Left lung (tissue), 14 donors: ENCODE measurements around the gene PREPL. TPM values are rescaled to one million over a fixed set of nuclear protein-coding genes. Genes with fewer than 3 reads are reported as not detected.
A peak's percentile ranks its signal among the peaks of the same experiment; 100 is the strongest.

Experiments
- ATAC-seq: fragments of 200-7000 bp; cut with Tn5 transposase; one replicate; pipeline ENCODE4 v1.9.1; 2020; ENCODE audit warnings: moderate library complexity
- DNase-seq, 4 donors: peaks; one replicate each; pipeline ENCODE4 v3.0.0-alpha.2; 2013 to 2020
- H3K27ac ChIP-seq, 2 donors: fragments of 200-600 bp; sonication (generic) in 1 of 2; one replicate each; pipeline versions ENCODE4 v1.5.0 to v1.8.0; 2020 to 2021
- H3K27me3 ChIP-seq, 2 donors: fragments of 200-600 bp; sonication (generic) in 1 of 2; one replicate each; pipeline versions ENCODE4 v1.5.0 to v1.8.0; 2020 to 2021
- H3K36me3 ChIP-seq, 2 donors: fragments of 200-600 bp; sonication (generic) in 1 of 2; one replicate each; pipeline versions ENCODE4 v1.5.0 to v1.8.0; 2020 to 2021
- H3K4me1 ChIP-seq, 2 donors: fragments of 200-600 bp; one replicate each; pipeline ENCODE4 v1.8.0; 2021
- H3K4me3 ChIP-seq, 2 donors: fragments of 200-600 bp; sonication (generic) in 1 of 2; one replicate each; pipeline versions ENCODE4 v1.5.0 to v1.8.0; 2020 to 2021; ENCODE audit warnings: mild to moderate bottlenecking in 1 of 2
- H3K9me3 ChIP-seq, 2 donors: fragments of 200-600 bp; sonication (generic) in 1 of 2; one replicate each; pipeline versions ENCODE4 v1.5.0 to v1.8.0; 2020 to 2021
- intact Hi-C, 2 donors: fragments of 100-400 bp; cut with DNase I; formaldehyde crosslinking; loops; one replicate each; pipeline versions ENCODE4 v1.11.2 to v1.14.2; 2022
- long read RNA-seq, 12 donors: library from polyadenylated mRNA in 2 of 12; unstranded in 2 of 12; transcript quantifications; one replicate each; pipeline ENCODE4 v2.0.0 and lab custom pipeline, GENCODE V29; 2019 to 2026
- polyA plus RNA-seq, 6 donors: library from polyadenylated mRNA; unstranded; fragments of 120-200 nt; gene quantifications; one replicate each; pipeline ENCODE4 v1.2.1, GENCODE V29; 2013; ENCODE audit not compliant: insufficient read length in 6 of 6
- total RNA-seq, 2 donors: library from RNA; stranded (reverse); fragmentation: NEBNext Ultra II Directional; extraction: Animal tissue kit (Norgen Biotek cat#: 25700); gene quantifications; one replicate each; pipeline ENCODE4 v1.2.1, GENCODE V29; 2021
- TF ChIP-seq, protein P1 (sequence below), 2 donors: fragments of 200-600 bp; sonication (generic) in 1 of 2; IDR thresholded peaks; one replicate each; pipeline versions ENCODE4 v1.5.0 to v1.8.0; 2021; ENCODE audit warnings: antibody characterized with exemption in 2 of 2
- donor health status: DM: no; HTN: yes; CAD: no.
- donor health status: DM: no; HTN: no; CAD: no.

PREPL gene
- total RNA-seq (10 to 100 TPM; 46.0 to 55.7 TPM), polyA plus RNA-seq (100 to 1,000 TPM in 2 of 6 donors, 10 to 100 TPM in 4; 87.0 to 116 (median 94.9) TPM)
- long read RNA-seq, donor 1, full-length matches to known transcripts: 6 of 21 reads
- long read RNA-seq, donor 1, partial matches to known transcripts: 15 of 21 reads
- long read RNA-seq, donor 1, other reads (novel, unspliced or antisense): 0 of 21 reads
- long read RNA-seq, donor 2, full-length matches to known transcripts: 4 of 4 reads
- long read RNA-seq, donor 2, partial matches to known transcripts: 0 of 4 reads
- long read RNA-seq, donor 2, other reads (novel, unspliced or antisense): 0 of 4 reads
- long read RNA-seq, donor 3, full-length matches to known transcripts: 5 of 5 reads
- long read RNA-seq, donor 3, partial matches to known transcripts: 0 of 5 reads
- long read RNA-seq, donor 3, other reads (novel, unspliced or antisense): 0 of 5 reads
- long read RNA-seq, donor 4, partial matches to known transcripts: 3 of 4 reads
- long read RNA-seq, donor 4, other reads (novel, unspliced or antisense): 1 of 4 reads
- long read RNA-seq, donor 5, full-length matches to known transcripts: 3 of 3 reads
- long read RNA-seq, donor 5, partial matches to known transcripts: 0 of 3 reads
- long read RNA-seq, donor 5, other reads (novel, unspliced or antisense): 0 of 3 reads
- long read RNA-seq, donor 6, full-length matches to known transcripts: 4 of 28 reads
- long read RNA-seq, donor 6, partial matches to known transcripts: 24 of 28 reads
- long read RNA-seq, donor 6, other reads (novel, unspliced or antisense): 0 of 28 reads
- long read RNA-seq, donor 7, full-length matches to known transcripts: 3 of 3 reads
- long read RNA-seq, donor 7, partial matches to known transcripts: 0 of 3 reads
- long read RNA-seq, donor 7, other reads (novel, unspliced or antisense): 0 of 3 reads
- long read RNA-seq, donor 8, full-length matches to known transcripts: 4 of 10 reads
- long read RNA-seq, donor 8, partial matches to known transcripts: 6 of 10 reads
- long read RNA-seq, donor 8, other reads (novel, unspliced or antisense): 0 of 10 reads
- long read RNA-seq, donor 9: 0 reads
- long read RNA-seq, donor 10, partial matches to known transcripts: 1 of 2 reads
- long read RNA-seq, donor 10, other reads (novel, unspliced or antisense): 1 of 2 reads
- long read RNA-seq, donor 11, full-length matches to known transcripts: 12 of 58 reads
- long read RNA-seq, donor 11, partial matches to known transcripts: 46 of 58 reads
- long read RNA-seq, donor 11, other reads (novel, unspliced or antisense): 0 of 58 reads
- long read RNA-seq, donor 12, full-length matches to known transcripts: 3 of 9 reads
- long read RNA-seq, donor 12, partial matches to known transcripts: 6 of 9 reads
- long read RNA-seq, donor 12, other reads (novel, unspliced or antisense): 0 of 9 reads

DNA sequence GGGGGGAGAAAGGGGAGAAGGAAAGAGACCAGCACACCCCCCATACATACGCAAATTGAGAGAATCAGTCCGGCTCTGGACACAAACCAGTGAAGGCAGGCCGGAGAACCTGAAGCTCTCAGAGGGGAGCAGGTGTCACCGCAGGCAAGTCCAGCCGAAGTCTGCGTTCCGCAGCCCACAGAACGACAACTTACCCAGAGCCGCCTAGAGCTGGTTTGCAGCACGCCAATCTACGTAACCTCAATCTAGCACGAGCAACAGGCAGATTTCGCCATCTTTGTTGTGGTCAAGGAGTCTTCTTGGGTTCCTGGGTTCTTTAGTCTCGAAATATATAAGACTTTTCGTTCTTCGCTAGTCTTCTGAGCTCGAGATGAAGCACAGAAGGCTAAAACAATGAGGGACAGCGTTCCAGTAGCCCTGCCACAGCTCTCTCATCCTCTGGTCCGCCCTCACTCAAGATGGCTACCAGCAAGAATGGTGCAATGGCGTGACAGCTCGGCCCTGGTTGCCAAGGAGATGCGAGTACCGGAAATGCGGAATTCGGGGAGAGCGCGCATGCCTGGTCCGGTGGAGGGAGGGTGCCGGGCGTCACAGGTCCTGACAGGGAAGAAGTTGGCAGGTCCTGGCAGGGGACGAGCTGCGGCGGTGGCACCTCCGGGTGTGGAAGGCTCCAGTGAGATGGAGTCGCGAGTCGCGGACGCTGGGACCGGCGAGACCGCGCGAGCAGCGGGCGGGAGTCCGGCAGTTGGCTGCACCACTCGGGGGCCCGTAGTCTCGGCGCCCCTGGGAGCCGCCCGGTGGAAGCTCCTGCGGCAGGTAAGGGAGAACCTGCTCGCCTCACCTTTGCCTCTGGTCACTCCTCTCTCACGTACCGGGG lies at the start of gene PREPL, which contains the start of gene CAMKMT:
PREPL (minus strand) TSS at position 165 of the 877 bp plus-strand sequence. CDS start 15,152 bp downstream, outside the sequence.
CAMKMT (plus strand) TSS at position 618 of the 877 bp plus-strand sequence.
- TF ChIP-seq, protein P1, sequence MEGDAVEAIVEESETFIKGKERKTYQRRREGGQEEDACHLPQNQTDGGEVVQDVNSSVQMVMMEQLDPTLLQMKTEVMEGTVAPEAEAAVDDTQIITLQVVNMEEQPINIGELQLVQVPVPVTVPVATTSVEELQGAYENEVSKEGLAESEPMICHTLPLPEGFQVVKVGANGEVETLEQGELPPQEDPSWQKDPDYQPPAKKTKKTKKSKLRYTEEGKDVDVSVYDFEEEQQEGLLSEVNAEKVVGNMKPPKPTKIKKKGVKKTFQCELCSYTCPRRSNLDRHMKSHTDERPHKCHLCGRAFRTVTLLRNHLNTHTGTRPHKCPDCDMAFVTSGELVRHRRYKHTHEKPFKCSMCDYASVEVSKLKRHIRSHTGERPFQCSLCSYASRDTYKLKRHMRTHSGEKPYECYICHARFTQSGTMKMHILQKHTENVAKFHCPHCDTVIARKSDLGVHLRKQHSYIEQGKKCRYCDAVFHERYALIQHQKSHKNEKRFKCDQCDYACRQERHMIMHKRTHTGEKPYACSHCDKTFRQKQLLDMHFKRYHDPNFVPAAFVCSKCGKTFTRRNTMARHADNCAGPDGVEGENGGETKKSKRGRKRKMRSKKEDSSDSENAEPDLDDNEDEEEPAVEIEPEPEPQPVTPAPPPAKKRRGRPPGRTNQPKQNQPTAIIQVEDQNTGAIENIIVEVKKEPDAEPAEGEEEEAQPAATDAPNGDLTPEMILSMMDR (IDR thresholded peaks at IDR 0.05): no peak
- Histone ChIP-seq H3K9me3 (no peaks in the 10 kb centered on the region), H3K27ac (peak within 1 kb of the TSS; percentile 97), H3K4me3 (peak within 1 kb of the TSS; percentile 77 to 95), H3K27me3 (no peaks in the 10 kb centered on the region), H3K36me3 (no peaks in the 10 kb centered on the region), H3K4me1 (peaks cover 15 to 42% of the 10 kb centered on the region in 2 donors)
- peak; percentile 98 to 99 (median 98) for DNase-seq
- peak; percentile 97 for ATAC-seq
- intact Hi-C loops: no loop called here

DNA sequence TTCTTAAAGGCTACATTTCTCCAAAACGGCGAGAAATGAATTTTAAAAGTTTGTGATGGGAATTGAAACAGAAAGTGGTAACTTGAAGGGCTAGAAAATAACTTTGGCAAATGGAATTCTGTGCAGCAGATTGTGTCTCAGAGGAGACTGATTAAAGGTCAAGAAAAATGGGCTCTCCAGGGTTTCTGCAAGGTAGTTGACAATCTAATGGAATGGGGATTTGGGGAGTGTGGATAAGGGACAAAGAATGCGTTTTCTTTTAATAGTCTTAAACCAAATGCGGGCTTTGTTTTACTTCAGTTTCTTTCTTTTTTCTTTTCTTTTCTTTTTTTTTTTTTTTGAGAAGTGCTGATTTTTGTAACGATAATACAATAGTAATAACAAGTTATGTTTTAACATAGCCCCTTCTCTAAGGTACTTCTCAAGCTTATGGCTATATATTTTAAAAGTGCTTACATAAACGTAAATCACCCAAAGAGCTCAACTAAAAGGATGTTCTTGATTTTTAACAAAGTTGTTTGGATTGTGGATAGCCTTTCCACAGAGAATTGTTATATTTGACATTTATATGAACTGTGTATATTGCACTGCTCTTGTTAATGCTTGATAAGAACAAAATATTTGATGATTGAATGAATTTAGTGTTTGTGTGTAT lies 37.1 kb upstream of the PREPL start:
- no peaks in the 10 kb centered on the region for H3K36me3 ChIP-seq
- no peaks in the 10 kb centered on the region for H3K9me3 ChIP-seq
- no peak overlapping the region for H3K27ac ChIP-seq
- TF ChIP-seq, protein P1 (IDR thresholded peaks at IDR 0.05): no peak
- intact Hi-C loops: loop anchor here in 1 of 2 donors (10.0 kb wide), 2 partner anchors 76 to 556 kb away; no protein-coding TSS in a partner anchor
- no peaks in the 10 kb centered on the region for H3K4me1 ChIP-seq
- H3K4me3 ChIP-seq: no peak overlapping the region
- no peak for ATAC-seq
- H3K27me3 ChIP-seq: no peaks in the 10 kb centered on the region
- DNase-seq: no peak

GRCh38 chr2:44397447-44398175 lies 36.3 kb upstream of the PREPL start:
- H3K36me3 ChIP-seq: no peaks in the 10 kb centered on the region
- no peaks in the 10 kb centered on the region for H3K27me3 ChIP-seq
- H3K4me1 ChIP-seq: no peaks in the 10 kb centered on the region
- H3K27ac ChIP-seq: no peak overlapping the region
- ATAC-seq (no peak), DNase-seq (no peak)
- intact Hi-C loops: loop anchor here in 1 of 2 donors (10.0 kb wide), 2 partner anchors 77 to 557 kb away; no protein-coding TSS in a partner anchor
- TF ChIP-seq, protein P1 (IDR thresholded peaks at IDR 0.05): no peak
- no peak overlapping the region for H3K4me3 ChIP-seq
- no peaks in the 10 kb centered on the region for H3K9me3 ChIP-seq
